Activated T-cell treated with anti-CD3 and anti-CD28 coated beads for 24 hours (primary cell): ENCODE results near the gene CSPG4.
A peak's percentile ranks its signal among the peaks of the same experiment; 100 is the strongest.
"Not testable (repeated sequence)": the region's sequence is repeated elsewhere in the genome, so short reads cannot be mapped to it uniquely, and the experiment has no call there.

ENCODE experiments used
- DNase-seq: peaks from one replicate; pipeline ENCODE4 v3.0.0-alpha.2; 2020; ENCODE audit warnings: low read depth

The CSPG4 gene, protein sequence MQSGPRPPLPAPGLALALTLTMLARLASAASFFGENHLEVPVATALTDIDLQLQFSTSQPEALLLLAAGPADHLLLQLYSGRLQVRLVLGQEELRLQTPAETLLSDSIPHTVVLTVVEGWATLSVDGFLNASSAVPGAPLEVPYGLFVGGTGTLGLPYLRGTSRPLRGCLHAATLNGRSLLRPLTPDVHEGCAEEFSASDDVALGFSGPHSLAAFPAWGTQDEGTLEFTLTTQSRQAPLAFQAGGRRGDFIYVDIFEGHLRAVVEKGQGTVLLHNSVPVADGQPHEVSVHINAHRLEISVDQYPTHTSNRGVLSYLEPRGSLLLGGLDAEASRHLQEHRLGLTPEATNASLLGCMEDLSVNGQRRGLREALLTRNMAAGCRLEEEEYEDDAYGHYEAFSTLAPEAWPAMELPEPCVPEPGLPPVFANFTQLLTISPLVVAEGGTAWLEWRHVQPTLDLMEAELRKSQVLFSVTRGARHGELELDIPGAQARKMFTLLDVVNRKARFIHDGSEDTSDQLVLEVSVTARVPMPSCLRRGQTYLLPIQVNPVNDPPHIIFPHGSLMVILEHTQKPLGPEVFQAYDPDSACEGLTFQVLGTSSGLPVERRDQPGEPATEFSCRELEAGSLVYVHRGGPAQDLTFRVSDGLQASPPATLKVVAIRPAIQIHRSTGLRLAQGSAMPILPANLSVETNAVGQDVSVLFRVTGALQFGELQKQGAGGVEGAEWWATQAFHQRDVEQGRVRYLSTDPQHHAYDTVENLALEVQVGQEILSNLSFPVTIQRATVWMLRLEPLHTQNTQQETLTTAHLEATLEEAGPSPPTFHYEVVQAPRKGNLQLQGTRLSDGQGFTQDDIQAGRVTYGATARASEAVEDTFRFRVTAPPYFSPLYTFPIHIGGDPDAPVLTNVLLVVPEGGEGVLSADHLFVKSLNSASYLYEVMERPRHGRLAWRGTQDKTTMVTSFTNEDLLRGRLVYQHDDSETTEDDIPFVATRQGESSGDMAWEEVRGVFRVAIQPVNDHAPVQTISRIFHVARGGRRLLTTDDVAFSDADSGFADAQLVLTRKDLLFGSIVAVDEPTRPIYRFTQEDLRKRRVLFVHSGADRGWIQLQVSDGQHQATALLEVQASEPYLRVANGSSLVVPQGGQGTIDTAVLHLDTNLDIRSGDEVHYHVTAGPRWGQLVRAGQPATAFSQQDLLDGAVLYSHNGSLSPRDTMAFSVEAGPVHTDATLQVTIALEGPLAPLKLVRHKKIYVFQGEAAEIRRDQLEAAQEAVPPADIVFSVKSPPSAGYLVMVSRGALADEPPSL (N-terminal part only)

DNA sequence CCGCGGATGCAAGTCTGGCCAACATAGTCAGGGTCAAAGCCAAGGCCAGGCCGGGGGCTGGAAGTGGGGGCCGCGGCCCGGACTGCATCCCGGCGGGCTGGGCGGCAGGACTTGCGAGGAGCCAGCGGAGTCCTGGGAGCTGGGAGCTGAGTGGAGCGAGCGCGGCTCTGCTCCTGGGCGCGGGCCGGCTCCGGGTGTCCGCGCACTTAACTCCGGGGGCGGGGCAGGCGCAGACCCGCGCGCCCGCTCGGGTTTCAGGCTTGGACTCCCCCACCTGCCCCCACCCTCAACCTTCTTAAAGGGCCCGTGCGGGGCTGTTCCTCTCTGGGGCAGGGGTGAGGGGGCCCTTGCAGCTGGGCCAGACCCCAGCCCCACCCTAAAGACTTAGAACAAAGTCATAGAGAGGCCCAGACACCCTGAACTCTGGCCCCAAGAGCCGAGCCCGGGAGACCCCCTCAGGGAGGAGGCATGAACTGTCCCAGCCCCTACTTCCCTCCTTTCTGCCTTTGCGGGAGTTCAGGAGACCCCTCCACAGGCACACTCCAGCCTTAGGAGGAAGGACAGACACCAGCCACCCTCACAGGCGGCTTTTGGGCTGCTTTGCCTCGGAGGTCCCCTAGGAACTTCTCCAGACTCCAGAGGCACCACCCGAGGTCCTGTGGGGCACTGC is at the start of gene CSPG4:
Gene CSPG4 (minus strand): TSS at position 181 of the 670 bp plus-strand sequence. CDS start 93 bp downstream, at position 88.
- no peak for DNase-seq

DNA sequence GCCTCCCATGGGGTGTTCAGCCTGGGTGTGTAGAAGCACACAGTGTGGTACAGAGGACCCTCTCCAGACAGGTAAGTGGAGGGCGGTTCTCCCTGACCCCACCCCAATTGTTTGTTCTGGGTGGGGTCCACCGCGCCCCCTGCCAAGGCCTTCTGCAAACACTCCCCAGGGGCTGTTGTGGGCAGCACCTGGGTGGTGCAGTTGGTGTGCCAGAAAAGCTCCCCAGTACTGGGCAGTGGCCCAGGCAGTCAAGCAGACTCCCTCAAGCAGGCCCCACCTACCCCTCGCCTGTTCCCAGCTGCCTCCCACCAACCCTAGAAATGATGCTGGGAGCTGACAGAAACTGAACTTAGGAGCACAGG is 49.7 kb upstream of the CSPG4 start:
- not testable (repeated sequence) for DNase-seq

DNA sequence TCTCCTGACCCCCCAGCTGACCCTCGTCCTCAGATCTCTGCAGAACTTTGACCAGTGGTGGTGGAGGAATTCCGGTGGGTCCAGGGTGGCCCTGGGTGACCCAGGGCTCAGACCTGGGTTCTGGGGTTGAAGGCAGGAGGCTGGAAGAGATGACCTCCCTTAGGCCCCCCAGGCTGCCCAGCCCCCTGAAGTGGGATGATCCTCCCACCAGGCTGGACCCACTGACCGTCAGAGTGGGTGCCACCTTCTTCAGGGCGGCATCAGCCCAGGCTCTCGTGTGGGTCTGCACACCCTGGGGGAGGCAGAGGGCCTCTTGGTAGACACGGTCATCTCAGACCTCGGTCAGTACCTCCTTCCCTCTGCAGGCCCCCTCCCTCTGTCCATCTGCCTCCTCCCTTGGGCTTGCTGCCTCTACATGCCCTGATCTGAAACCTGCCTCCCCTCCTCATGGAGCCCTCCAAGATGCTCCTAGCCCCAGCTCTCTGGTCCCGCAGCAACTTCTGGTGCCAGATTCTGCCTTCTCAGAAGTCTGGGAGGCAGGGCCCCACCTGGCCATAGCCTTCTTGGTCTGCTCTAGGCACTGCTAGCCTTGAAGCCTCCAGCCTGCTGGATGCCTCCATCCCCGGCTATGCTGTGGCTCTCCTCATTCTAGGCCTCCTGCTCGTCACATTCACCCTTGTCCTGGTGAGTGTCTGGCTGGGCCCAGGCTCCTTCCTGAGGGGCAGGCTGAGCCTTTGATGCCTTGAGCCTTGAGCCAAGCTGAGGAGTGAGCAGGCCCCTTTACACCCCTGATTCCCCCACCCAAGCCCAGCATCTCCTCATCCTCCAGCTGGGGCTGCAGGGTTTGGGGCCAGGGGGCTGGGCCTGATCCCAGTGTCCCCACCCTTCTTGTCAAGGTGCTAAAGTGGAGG is 49.1 kb upstream of the CSPG4 start:
- no peak for DNase-seq

DNA sequence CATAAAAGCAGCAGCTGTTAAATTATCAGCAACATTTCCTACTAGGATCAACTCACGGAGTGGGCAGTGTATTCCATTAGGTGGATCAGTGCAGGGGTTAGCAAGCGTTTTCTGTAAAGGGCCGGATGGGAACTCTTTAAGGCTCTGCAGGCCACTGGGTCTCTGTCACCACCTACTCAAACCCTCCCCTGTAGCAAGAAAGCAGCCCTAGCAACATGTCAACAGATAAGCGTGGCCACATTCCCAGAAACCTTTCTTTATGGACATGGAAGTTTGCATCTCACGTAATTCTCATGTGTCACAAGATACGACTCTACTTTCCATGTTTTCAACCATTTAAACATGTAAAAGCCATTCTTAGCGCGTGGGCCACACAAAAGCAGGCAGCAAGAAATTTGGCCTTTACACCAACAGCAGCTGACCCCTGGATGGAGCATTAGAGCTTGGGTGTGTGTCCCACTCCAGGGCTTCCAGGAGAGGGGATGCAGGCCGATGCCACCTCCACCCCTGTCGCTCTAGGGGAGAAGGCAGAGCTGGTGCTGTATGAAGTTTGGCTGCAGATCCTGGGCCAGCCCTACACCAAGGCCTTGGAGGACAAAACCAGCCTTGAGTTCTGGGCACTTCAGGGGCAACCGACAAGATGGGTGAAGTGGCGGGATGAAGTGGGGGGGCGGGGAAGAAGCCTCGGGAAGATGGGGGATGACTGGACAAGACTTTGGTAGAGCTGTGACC is 48.2 kb upstream of the CSPG4 start:
- no peak for DNase-seq

DNA sequence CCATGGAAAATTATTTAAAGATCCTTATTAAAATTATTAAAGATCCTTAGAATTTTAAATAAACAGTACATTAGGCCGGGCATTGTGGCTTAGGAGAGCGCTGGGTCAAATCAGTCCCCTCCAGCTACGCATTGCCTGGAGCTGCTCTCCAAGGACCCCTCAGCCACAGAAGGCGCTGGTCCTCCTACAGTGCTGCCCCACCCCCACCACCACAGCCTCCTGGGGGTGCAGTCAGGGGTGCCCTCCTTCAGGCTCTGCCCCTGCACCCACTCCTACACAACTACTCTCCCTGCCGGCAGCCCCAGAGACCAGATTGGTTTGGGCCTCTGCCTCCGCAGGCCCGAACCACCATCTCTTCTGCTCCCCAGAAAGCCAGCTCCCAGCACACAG is 47.5 kb upstream of the CSPG4 start:
- not testable (repeated sequence) for DNase-seq

DNA sequence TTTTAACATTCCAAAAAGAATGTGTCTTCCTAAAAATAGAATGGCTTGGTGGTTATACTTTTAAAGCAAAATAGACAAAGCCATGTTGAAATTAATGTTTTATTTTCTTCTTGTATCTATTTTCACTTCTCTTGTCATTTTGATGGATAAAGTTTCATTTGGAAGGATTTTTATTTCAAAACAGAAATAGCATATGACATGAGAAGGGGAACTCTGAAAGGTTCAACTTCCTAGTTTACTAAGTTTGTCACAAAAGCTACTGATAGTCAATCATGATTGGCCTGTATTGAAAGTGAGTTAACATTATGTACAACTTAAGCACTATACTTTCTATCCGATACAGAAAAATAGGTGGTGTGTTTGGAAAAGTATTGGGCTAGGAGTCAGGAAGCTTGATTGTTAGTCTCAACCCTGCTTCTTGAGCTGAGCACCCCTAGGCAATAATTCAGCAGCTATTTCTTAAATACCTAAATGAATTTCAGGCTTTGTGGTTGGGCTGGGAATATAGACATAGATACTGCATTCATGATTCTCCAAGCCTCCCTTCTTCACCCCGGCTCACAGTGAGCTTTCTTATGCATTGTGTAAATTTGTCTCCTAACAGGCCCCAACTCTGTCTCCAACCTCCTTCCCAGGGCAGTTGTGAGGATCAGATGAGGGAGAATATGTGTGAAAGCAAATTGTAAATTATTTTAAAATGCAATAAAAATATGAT is 46.9 kb upstream of the CSPG4 start:
- no peak for DNase-seq

DNA sequence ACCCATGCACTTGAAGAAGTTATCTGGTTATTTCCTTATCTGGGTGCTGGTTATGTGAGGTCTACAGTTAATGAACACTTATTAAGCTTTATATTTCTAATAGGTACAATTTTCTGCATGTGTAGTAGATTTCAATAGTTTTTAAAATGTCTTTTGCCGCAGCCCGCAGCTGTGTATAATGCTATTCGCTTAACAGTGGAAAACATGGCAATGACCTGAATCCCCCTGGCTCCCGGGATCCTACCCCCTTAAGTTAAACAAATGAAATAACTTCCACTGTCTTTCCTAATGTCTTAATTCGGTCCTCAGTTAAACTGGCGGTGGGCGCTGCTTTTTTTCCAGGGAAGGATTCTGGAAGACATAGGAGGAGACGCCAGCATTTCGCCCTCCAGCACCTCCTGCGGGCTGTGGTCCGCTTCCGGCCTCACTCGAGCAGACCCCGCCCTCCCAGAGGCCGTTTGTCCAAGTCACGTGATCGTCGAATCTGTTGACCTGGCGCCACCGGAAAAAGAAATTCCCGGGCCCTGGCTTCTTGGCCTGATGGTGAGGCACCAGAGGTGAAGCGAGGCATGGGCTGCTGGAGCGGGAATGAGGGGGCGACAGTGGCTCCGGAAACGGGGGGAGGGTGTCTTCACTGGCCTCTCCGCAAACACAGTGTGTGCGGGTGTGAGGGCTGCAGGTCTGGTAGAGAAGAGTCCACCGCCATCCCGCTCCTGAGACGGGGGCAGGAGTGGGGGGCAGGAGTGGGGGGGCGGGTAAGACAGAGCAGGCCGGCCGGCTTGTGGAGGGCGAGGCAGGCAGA is 45.6 kb upstream of the CSPG4 start:
- peak; percentile 56 for DNase-seq

DNA sequence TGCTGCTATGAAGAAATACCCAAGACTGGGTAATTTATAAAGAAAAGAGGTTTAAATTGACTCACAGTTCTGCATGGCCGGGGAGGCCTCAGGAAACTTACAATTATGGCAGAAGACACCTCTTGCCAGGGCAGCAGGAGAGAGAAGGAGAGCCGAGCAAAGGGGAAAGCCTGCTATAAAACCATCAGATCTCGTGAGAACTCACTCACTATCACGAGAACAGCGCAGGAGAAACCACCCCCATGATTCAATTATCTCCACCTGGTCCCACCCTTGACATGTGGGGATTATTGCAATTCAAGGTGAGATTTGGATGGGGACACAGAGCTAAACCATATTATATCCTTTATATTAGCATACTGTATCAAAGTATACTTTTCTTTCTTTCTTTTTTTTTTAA is 42.2 kb upstream of the CSPG4 start:
- not testable (repeated sequence) for DNase-seq

DNA sequence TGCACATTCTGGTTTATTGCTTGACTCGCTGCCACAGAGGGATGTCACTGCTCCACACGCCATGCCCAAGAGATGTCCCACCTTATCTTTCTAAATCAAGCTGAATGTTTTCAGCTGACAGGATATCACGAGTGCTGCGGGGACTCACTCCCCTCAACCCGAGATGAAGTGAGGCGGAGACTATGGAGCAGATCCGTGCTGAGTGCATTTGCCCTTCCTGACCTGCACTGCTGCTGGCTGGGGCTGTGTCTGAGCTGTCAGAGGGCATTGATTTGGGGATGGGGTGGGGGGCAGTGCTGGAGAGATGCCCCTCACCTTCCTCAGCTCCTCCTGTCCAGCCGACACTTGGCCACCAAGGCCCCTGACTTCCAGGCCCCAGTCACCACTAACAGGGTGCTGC is 40.5 kb upstream of the CSPG4 start:
- DNase-seq = no peak

DNA sequence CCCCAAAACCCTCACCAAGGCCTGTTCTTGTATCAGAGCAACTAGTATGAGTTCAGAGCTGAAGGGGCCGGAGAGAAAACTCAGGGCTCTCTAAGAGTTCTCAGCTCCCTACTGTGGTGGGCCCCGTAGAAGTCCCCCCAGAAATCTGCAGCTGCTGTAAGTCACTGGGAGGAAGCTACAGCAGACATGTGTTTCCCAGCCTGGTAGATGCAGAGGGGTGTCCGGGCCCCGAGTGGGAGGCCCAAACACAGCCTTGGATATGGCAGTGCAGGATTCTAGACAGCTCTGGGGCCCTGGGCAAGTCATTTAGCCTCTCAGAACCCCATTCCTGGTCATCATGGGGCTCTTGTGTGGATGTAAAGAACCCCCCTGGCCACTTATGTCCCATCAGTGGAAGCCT is 39.2 kb upstream of the CSPG4 start:
- no peak for DNase-seq

DNA sequence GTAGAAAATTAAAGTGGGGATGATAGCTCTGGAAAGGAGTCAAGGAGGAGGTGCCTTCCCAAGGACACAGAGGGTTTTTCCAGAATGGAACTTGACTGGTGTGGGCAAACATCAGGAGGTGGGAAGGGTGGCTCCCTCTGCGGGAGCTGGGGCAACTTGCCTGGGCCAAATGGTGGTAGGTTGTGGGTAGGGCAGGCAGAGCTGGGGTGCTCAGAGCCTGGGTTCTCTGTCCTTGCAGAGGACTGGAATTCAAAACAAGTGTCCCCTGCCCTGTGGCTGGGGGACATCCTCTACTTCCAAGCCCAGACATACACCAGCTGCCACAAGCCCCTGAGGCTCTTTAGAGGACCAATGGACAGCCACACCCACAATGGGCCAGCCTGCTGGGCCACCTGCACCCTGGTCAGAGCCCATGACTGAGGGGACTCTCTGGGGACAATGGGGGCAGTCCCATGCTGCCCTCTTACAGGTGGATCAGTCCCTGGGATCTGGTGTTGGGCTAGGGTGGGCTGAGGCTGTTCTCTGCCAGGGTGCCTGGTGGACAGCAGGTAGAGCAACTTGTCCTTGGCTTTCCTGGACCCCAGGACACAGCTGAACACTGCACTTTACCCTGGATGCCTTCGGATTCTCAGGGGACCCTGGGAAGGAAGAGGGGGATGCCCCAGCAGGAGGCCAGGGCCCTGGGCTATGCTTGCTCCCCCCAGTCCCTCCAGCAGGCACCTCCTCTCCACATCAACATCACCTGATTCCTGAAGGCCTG is 38.6 kb upstream of the CSPG4 start:
- no peak for DNase-seq

DNA sequence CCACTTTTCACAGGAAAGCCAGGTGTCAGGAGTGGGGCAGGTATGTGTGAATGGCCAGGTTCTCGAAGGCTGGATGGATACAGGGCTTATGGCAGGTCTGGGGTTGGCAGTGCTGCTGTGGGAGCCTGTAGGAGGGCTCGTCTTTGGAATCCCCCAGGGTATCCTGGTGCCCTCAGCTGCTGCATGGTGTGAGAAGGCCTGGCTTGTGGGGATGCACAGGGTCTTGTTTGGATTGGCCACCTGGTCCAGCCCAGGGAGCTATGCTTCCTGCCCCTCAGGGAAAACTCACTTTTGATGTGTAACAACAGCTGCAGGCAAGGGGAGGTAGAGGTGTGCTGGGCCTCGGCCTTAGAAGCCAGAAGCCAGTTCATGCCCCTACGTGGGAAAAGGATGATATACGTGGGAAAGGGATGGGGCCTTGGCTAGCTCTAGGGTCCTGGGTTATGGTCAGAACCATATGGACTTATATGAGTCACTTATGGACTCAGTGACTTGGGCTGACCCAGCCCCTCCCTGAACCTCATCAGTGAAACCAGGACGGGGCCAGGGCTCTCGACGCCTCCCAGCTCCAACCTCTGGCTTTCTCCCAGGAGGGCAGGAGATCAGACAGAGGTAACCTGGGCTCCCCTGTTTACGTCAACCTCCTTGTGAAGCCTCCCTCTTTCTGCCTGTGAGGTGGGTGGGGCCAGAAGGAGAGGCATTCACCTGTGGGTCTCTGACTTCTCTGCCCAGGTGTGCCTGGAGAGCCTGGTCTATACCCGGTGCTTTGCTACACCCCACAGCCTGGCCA is 37.8 kb upstream of the CSPG4 start:
- DNase-seq = no peak

DNA sequence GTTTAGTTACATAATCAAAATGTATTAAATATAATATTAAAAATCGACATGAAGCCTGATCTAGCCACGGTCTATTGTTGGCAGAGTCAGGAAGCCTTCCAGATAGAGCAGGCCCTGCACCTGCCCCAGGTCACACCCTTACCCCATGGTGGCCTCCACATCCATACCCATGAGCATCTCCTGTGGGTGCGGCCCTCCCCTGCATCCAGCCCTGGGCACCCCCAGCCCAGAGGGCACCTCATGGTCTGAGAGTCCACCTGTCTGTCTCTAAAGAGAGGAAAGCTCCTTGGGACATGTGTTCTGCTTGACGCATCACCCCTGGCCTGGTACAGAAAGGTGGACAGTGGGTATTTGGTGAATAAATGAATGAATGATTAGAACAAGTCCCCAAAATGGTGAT is 37.2 kb upstream of the CSPG4 start:
- DNase-seq = no peak

DNA sequence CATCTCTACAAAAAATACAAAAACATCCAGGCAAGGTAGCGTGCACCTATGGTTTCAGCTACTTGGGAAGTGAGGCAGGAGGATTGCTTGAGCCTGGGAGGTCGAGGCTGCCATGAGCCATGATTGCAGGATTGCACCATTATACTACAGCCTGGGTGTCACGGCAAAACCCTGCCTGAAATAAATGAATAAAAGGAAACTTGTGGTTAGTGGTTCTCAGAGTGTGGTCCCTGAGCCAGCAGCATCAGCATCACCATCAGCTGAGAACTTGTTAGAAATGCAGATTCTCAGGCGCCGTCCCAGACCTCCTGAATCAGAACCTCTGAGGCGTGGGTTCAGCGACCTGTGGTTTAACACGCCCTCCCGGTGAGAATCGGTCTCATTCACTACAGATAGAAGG is 36.2 kb upstream of the CSPG4 start:
- peak; percentile 22 for DNase-seq

DNA sequence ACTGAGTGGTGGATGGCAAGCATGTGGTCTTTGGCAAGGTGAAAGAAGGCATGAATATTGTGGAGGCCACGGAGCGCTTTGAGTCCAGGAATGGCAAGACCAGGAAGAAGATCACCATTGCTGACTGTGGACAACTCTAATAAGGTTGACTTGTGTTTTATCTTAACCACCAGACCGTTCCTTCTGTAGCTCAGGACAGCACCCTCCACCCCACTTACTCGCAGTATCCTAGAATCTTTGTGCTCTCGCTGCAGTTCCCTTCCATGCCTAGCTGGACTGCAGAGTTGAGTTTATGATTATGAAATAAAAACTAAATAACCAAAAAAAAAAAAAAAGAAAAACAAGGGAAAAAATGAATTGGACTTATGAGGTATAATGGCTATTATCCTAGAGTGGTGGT is 34.5 kb upstream of the CSPG4 start:
- not testable (repeated sequence) for DNase-seq

DNA sequence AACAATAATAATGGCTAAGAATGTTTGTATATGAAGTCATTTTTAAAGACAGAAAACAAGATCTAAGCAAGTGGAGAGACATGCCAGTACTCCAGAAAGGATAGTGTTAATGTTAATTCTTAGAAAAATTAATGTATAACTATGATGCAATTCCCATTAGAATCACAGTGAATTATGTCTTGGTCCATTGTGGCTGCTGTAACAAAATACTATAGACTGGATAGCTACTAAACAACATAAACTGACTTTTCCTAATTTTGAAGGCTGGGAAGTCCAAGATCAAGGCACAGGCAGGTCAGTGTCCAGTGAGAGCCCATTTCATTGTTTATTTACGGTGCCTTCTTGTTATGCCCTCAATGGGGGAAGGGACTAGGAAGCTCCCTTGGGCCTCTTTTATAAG is 32.7 kb upstream of the CSPG4 start:
- no peak for DNase-seq

DNA sequence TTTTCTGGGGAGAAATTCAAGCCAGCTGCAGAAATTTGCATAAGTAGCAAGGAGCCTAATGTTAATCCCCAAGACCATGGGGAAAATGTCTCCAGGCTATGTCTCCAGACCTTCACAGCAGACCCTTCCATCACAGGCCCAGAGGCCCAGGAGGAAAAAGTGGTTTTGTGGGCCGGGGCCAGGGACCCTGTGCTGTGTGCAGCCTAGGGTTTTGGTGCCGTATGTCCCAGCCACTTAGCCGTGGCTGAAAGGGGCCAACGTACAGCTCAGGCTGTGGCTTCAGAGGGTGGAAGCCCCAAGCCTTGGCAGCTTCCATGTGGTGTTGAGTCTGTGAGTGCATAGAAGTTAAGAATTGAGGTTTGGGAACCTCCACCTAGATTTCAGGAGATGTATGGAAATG is 29.7 kb upstream of the CSPG4 start:
- not testable (repeated sequence) for DNase-seq
